SK-N-MC (cell line): ENCODE data around the gene FSD2.
"Not testable (repeated sequence)": the region's sequence is repeated elsewhere in the genome, so short reads cannot be mapped to it uniquely, and the experiment has no call there.

Source experiments
- DNase-seq: peaks from one replicate; pipeline ENCODE4 v3.0.0-alpha.2; 2011; ENCODE audit warnings: low read depth, low spot score
- H3K27ac ChIP-seq: fragments of 200-600 bp; sonication (generic); 2 replicates; pipeline ENCODE4 v1.5.1; 2016; ENCODE audit warnings: mixed run types
- H3K36me3 ChIP-seq: fragments of 200-600 bp; sonication (generic); 2 replicates; pipeline ENCODE4 v1.6.1; 2017; ENCODE audit warnings: antibody characterized with exemption, low read length, mixed read lengths; ENCODE audit not compliant: insufficient read depth
- H3K4me3 ChIP-seq: fragments of 200-600 bp; sonication (generic); 2 replicates; pipeline ENCODE4 v1.5.1; 2016
- H3K9ac ChIP-seq: fragments of 200-600 bp; sonication (generic); 2 replicates; pipeline ENCODE4 v1.8.0; 2017; ENCODE audit warnings: mixed run types, mixed read lengths; ENCODE audit not compliant: insufficient read length
- H3K9me3 ChIP-seq: fragments of 200-600 bp; sonication (generic); 2 replicates; pipeline ENCODE4 v1.6.1; 2017; ENCODE audit warnings: low read depth, mild to moderate bottlenecking, antibody characterized with exemption, low read length, moderate library complexity, mixed read lengths
- EZH2 ChIP-seq: fragments of 200-600 bp; sonication (generic); IDR thresholded peaks from one replicate; pipeline ENCODE4 v1.6.1; 2017; ENCODE audit warnings: antibody characterized with exemption
- FOXP2 ChIP-seq: optimal IDR thresholded peaks from 2 replicates; pipeline ENCODE3; 2011; ENCODE audit warnings: mild to moderate bottlenecking, moderate library complexity; ENCODE audit not compliant: insufficient read depth; ENCODE audit errors: extremely low read length, control extremely low read depth
- POLR2AphosphoS5 ChIP-seq: IDR thresholded peaks from 2 replicates; pipeline ENCODE4 v1.6.1; 2012; ENCODE audit warnings: mild to moderate bottlenecking, low read depth, low read length, borderline replicate concordance

Gene FSD2

GRCh38 chr15:82833362-82833682 lies 27.5 kb upstream of the FSD2 start:
- no peak overlapping the region for H3K4me3 ChIP-seq
- H3K36me3 ChIP-seq, result peaks cover 43% of the 10 kb centered on the region
- H3K9me3 ChIP-seq, result no peaks in the 10 kb centered on the region
- no peak overlapping the region for H3K9ac ChIP-seq
- TF ChIP-seq POLR2AphosphoS5 (no peak), FOXP2 (no peak), EZH2 (no peak)
- H3K27ac ChIP-seq, result no peak overlapping the region
- no peak for DNase-seq

- Histone ChIP-seq H3K27ac (no peak overlapping the region), H3K9ac (no peak overlapping the region), H3K9me3 (no peaks in the 10 kb centered on the region), H3K36me3 (peaks cover 48% of the 10 kb centered on the region), H3K4me3 (no peak overlapping the region)
- TF ChIP-seq EZH2 (no peak), POLR2AphosphoS5 (no peak), FOXP2 (no peak)
- no peak for DNase-seq
These were observed 26.9 kb upstream of the FSD2 start for GRCh38 chr15:82832601-82833361.

GRCh38 chr15:82831894-82832600 lies 26.2 kb upstream of the FSD2 start:
- H3K9ac ChIP-seq, result no peak overlapping the region
- H3K9me3 ChIP-seq, result no peaks in the 10 kb centered on the region
- H3K4me3 ChIP-seq, result no peak overlapping the region
- no peak overlapping the region for H3K27ac ChIP-seq
- peaks cover 48% of the 10 kb centered on the region for H3K36me3 ChIP-seq
- no peak for TF ChIP-seq FOXP2
- no peak for TF ChIP-seq POLR2AphosphoS5
- TF ChIP-seq EZH2, result no peak
- DNase-seq, result no peak

- no peaks in the 10 kb centered on the region for H3K9me3 ChIP-seq
- peaks cover 53% of the 10 kb centered on the region for H3K36me3 ChIP-seq
- H3K4me3 ChIP-seq, result no peak overlapping the region
- no peak for TF ChIP-seq POLR2AphosphoS5
- no peak for TF ChIP-seq FOXP2
- no peak for TF ChIP-seq EZH2
- no peak for DNase-seq
- H3K9ac ChIP-seq, result no peak overlapping the region
- H3K27ac ChIP-seq, result no peak overlapping the region
These were observed 24.7 kb upstream of the FSD2 start for GRCh38 chr15:82830427-82831173.

GRCh38 chr15:82829234-82829633 lies 23.4 kb upstream of the FSD2 start:
- Histone ChIP-seq H3K9me3 (no peaks in the 10 kb centered on the region), H3K4me3 (no peak overlapping the region), H3K27ac (no peak overlapping the region), H3K36me3 (peaks cover 42% of the 10 kb centered on the region), H3K9ac (no peak overlapping the region)
- no peak for DNase-seq
- TF ChIP-seq POLR2AphosphoS5 (no peak), EZH2 (no peak), FOXP2 (no peak)

- peaks cover 39% of the 10 kb centered on the region for H3K36me3 ChIP-seq
These were observed 22.2 kb upstream of the FSD2 start for GRCh38 chr15:82828075-82828474.

GRCh38 chr15:82823049-82823448 lies 17.2 kb upstream of the FSD2 start:
- DNase-seq, result no peak
- 0 out of 2 replicates have a peak, but pooled peaks cover 4% of the 10 kb centered on the region for H3K9me3 ChIP-seq
- H3K9ac ChIP-seq, result no peak overlapping the region
- H3K27ac ChIP-seq, result no peak overlapping the region
- no peak overlapping the region for H3K4me3 ChIP-seq
- peaks cover 37% of the 10 kb centered on the region for H3K36me3 ChIP-seq
- no peak for TF ChIP-seq FOXP2
- TF ChIP-seq EZH2, result no peak
- no peak for TF ChIP-seq POLR2AphosphoS5

More at GRCh38 chr15:82828075-82828474, 22.2 kb upstream of the FSD2 start:
- H3K27ac ChIP-seq, result no peak overlapping the region
- H3K4me3 ChIP-seq, result no peak overlapping the region
- no peak for TF ChIP-seq EZH2
- TF ChIP-seq POLR2AphosphoS5, result no peak
- no peak for TF ChIP-seq FOXP2
- H3K9me3 ChIP-seq, result no peaks in the 10 kb centered on the region
- no peak overlapping the region for H3K9ac ChIP-seq
- DNase-seq, result no peak

GRCh38 chr15:82821851-82822250 lies 16.0 kb upstream of the FSD2 start:
- not testable (repeated sequence) for H3K9me3 ChIP-seq, DNase-seq, H3K4me3 ChIP-seq, H3K9ac ChIP-seq, H3K27ac ChIP-seq
- peaks cover 40% of the 10 kb centered on the region for H3K36me3 ChIP-seq

GRCh38 chr15:82821396-82821795 lies 15.5 kb upstream of the FSD2 start:
- not testable (repeated sequence) for H3K9ac ChIP-seq, H3K27ac ChIP-seq, DNase-seq, H3K4me3 ChIP-seq, H3K9me3 ChIP-seq
- H3K36me3 ChIP-seq, result peaks cover 37% of the 10 kb centered on the region
